AML-193 (cell line): ENCODE data around the gene ADAM11.
A peak's percentile ranks its signal among the peaks of the same experiment; 100 is the strongest.

Experiments
- DNase-seq, 2 experiments: peaks; one replicate each; lab custom pipeline; 2025; lab: John Stamatoyannopoulos, UW

ADAM11 gene

DNA sequence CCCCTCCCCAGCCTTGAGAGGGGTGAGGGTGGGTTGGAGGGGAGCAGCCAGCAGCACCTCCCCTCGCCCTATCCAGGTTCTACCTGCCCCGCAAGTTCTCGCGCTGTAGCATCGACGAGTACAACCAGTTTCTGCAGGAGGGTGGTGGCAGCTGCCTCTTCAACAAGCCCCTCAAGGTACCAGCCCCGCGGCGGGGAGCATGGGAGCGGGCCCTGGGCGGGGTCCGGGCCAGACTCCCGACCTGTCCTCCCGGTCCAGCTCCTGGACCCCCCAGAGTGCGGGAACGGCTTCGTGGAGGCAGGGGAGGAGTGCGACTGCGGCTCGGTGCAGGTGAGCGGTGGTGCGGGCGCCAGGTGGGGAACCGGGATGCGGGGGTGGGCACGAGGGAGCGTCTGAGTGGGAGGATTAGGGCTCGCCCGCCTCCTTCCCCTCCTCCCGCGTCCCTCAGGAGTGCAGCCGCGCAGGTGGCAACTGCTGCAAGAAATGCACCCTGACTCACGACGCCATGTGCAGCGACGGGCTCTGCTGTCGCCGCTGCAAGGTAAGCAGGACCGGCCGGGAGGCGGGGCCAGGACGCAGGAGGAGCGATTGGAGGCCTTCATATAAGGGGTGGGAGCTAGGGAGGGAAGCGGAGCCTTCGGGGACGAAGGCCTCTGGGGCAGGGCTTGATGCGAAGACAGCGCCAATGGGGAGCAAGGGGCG lies 16.5 kb downstream of the ADAM11 start:
- DNase-seq: peak; percentile 97

DNA sequence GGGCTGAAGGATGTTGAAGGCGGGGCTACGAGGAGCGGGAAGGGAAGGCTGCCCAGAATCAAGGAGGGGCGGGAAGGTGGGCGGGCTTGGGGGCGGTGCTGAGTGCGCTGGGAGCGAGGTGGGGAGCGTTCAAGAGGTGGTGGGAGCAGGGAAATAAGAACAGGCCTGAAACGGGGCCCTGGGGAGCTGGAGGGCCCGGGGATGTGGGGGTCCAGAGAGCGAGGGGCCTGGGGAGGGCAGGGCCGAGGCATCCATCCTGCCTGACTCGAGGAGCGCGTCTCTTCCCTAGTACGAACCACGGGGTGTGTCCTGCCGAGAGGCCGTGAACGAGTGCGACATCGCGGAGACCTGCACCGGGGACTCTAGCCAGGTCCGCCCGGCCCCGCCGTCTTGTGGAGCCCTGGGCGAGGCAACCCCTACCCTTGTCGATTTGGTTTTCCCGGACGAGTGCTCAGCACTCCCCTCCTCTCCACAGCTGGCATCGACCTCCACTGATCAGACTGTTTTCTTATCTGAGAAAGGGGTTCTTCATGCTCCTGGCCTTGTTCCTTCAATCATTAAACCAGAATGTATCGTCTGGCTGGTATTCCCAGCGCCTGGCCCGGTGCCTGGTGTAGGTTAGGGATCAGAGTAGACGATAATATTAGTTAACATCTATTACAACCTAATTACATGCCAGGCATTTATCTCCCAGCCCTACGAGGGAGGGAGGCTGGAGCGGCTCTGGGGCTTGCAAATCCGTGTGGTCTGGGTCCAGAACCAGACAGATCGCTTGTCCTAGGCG lies 17.2 kb downstream of the ADAM11 start:
- DNase-seq: no peak

DNA sequence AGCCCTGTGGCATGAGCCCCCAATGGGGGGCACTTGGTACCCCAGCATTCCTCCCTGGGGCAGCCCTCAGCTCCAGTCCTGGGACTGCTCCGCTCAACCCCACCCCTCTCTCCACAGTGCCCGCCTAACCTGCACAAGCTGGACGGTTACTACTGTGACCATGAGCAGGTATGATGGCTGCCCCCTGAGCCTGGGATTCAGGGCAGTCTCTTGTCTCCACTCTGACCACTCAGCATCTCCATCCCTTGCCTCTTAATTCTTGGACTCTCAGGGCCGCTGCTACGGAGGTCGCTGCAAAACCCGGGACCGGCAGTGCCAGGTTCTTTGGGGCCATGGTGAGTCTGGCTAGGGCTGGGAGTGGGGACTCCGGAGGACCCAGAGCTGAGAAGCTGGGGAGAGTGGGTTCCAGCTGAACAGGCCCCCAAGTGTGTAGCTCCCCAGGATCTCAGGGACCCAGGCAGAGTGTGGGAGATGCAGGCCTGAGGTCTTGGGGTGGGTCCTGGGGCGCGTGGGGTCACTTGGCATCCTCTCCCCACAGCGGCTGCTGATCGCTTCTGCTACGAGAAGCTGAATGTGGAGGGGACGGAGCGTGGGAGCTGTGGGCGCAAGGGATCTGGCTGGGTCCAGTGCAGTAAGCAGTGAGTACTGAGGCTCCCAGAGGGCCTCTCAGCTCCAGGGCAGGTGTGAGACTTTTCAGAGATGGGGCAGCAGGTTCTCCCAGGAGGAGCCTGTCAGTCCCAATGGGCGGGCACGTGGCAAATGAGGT lies 18.0 kb downstream of the ADAM11 start:
- no peak for DNase-seq

DNA sequence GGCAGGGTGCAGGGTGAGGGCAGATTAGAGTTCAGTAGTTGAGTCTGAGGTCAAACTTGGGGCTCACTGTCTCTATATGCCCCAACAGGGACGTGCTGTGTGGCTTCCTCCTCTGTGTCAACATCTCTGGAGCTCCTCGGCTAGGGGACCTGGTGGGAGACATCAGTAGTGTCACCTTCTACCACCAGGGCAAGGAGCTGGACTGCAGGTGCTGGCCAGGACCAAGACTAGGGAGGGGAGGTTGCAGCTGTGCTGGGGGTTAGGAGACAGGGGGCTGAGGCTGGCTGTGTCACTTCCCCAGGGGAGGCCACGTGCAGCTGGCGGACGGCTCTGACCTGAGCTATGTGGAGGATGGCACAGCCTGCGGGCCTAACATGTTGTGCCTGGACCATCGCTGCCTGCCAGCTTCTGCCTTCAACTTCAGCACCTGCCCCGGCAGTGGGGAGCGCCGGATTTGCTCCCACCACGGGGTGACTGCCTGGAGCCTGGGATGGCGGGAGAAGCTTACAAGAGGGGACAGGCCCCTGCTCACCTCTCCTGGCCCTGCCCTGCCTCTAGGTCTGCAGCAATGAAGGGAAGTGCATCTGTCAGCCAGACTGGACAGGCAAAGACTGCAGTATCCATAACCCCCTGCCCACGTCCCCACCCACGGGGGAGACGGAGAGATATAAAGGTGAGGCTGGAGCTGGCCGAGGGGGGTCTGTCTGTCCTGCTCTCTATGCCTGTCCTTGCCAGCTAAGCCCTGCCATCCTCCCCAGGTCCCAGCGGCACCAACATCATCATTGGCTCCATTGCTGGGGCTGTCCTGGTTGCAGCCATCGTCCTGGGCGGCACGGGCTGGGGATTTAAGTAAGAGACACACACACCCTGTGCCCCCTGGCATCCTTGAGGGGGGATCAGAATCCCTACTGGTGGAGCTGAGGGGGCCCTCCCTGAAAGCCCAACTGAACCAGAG lies 18.9 kb downstream of the ADAM11 start:
- no peak for DNase-seq

DNA sequence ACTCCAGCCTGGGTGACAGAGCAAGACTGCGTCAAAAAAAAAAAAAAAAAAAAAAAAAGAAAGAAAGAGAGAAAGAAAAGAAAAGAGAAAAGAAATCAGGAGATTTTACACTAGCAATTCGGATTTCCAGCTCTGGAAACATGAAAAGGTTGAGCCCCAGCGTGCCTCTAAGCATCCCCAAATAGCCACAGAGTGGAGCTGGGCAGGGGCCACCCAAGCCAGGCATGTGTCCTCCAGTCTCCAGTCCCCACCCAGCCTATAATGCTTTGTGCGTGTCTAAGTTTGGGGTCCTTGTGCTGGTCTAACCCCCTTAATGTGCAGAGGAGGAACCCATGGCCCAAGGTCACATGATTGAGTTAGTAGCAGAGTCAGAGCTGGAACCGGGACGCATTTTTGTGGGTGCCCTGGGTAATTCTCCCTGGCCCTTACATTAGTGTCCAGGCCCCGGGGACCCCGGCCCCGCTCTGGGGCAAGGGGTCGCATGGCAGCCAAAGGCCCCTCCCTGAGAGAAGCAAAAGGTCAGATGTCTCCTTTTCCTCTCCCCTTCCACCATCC lies 19.9 kb downstream of the ADAM11 start:
- no peak for DNase-seq

DNA sequence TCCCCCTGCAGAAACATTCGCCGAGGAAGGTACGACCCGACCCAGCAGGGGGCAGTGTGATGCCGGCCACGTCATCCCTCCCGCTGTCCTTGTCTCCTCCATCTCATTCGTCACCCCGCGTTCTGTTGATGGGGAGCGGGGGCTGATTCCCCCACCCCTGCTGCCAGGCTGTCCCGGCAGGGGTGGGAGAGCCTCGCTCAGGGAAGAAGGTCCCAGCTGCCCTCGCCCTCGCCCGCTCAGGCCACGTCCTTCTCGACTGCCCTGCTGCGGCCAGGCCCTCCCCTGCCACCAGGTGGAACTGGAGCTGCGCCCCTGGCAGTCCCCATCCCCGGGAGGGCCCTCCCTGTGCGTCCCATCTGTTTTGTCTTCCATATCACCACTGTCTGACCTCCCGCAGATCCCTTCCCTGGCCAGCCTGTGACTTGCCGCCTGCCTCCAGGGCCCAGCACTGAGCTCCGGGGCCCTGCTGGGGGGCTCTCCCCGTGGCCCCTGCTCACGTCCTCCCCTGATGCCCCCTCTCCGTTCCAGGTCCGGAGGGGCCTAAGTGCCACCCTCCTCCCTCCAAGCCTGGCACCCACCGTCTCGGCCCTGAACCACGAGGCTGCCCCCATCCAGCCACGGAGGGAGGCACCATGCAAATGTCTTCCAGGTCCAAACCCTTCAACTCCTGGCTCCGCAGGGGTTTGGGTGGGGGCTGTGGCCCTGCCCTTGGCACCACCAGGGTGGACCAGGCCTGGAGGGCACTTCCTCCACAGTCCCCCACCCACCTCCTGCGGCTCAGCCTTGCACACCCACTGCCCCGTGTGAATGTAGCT lies 20.6 kb downstream of the ADAM11 start:
- peak; percentile 65 to 79 for DNase-seq

DNA sequence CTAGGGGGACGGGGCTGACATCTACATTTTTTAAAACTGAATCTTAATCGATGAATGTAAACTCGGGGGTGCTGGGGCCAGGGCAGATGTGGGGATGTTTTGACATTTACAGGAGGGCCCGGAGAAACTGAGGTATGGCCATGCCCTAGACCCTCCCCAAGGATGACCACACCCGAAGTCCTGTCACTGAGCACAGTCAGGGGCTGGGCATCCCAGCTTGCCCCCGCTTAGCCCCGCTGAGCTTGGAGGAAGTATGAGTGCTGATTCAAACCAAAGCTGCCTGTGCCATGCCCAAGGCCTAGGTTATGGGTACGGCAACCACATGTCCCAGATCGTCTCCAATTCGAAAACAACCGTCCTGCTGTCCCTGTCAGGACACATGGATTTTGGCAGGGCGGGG lies 21.4 kb downstream of the ADAM11 start:
- no peak for DNase-seq

DNA sequence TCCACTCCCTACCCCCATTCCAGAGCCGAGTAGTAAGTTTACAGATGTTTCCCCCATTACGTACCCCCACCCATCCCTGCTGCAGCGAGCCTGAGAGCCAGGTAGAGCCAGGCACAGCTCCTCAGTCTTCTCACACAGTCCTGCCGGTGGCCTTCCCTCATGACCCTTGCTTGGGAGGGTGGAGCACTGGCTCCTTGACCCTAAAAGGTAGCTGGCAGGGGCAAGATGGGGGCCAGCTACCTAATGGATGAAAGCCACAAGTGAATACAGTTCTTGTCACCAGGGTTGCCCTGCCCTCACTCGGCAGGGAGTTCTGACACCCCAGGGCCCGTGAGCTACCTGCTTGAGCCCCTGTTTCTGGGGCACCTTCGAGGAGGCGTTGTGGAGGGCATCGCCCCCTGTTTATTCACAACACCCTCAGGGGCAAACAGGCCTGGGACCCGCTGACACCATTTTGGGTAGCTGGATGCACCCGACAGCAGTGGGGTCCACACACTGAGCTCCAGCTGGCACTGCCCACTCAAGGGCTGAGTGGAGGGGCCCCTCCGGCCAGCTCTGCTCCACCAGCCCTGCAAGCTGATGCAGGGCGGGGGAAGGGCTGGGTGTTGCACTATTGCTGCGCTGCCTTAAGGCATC lies 22.2 kb downstream of the ADAM11 start:
- no peak for DNase-seq

DNA sequence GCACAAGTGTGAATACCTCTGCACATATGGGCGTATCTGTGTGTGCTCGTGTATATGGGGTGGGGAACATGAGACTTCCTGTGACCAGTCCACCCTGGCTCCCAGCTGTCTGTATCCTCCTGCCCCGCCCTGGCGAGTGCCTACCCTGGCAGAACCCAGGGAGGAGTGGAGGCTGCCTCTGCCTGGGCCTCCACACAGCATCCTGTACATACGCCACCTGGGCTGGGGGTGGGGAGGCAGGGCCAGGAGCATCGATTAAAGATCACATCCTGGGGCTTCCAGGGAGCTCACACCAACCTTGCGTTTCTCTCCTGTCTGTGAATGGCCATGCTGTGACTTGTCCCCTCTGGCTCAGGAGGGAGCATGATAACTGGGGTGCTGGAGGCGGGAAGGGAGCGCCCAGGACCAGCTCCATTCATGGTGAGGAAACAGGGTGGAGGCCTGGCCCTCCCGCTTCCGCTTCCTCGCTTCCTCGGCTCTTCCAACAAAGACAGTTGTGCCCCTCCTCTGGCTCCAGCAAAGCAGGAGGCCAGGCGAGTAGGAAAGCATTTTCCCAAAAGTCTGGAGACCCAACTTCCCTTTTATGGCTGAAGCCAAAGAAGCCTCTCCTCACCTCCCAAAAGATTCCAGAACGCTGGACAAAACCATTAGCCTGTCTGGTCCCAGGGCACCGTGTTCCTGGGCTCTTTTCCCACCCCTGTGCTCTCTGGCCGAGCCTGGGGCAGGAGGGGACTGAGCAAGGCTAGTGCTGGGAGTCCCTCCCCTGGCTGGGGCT lies 22.9 kb downstream of the ADAM11 start:
- no peak for DNase-seq

DNA sequence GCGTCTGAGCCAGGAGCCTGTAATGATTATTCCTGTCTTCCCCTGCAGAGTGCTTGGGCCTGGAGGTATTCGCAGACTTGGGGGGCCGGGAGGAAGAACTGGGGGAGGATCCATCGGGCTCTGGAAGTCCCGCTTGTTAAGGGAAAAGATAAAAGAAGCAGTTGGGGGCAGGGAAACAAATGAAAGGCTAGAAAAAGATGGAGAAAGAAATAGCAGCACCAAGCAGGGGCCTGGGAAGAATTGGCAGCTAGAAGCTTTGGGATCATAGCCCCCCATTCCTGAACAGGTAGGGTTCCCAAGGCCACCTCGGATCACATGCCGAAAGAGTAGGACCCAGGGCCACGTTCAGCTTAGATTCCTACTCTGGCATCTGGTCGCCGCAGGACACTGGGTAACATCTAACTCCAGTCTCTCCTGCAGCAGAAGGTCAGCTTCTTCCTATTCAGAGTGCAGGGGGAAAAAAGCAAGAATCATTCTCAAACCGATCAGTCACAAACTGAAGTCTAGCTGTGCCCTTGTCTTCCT lies 23.6 kb downstream of the ADAM11 start:
- no peak for DNase-seq

DNA sequence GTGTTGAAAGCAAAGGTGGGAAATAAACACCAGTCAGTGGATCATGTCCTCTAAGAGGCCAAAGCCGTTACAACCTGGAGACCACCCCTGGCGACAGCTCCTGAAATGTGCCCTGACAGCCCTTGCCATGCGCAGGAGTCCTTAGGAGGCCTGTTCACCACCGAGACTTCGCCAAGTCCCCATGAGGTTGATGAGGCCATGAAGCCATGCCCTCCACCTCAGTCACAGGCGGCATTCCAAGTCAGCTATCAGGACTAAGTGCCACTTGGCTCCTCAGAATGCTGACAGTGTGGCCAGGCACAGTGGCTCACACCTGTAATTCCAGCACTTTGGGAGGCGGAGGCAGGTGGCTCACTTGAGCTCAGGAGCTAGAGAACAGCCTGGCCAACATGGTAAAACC lies 27.1 kb downstream of the ADAM11 start:
- DNase-seq: no peak

DNA sequence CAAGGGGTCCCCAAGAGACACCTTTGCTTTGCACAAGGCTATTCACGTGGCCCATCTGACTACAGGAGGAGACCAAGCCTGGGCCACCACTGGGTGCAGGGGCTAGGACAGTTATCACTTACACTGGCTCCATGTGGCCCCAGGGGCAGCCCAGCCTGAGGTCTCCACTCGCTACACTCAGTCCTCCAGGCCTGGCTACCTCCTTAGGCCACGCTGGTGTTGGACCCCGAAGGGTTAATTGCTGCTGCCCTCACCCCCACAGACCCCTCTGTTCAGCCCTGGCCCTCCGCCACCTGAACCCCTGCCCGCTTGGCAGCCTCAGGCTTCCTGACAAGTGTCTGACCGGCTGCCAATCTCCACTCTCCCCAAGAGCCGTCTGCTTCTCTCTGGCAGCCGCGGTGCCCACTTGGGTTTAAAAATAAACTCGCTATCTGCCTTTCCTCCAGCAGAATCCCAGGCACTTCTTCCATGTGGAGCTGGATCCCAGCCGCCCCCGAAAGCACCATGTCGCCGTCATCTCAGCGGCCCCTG lies 27.8 kb downstream of the ADAM11 start:
- no peak for DNase-seq

DNA sequence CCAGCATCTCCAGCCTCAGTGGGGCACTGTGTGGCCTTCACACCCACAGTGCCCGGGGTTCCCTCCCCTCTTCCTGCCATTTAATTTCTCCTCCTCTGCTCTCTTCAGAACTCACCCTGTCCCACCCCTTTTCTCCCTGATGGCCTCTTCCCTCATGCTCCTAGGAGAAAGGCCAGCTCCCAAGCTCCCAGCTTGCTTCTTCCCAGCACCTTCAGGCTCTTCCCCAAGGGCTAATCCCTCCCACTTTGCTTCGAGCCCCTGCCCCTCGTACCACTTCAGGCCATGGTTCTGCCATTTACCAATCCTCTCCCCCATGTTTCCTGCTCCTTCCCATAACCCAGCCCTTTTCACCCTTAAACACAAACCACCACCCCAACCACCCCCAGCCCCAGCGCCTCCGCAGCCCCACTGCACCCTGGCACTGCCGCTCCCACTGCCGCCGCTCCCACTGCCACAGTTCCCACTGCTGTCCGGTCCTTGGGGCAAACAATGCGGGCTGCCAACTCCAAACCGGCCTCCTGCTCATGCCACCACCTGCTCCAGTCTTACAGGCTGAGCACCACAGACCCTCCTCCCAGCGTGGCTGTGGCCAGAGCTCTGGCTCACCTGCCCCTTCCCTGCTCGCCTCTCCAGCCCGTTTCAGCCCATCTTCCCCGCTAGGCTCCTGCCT lies 28.6 kb downstream of the ADAM11 start:
- DNase-seq: no peak

DNA sequence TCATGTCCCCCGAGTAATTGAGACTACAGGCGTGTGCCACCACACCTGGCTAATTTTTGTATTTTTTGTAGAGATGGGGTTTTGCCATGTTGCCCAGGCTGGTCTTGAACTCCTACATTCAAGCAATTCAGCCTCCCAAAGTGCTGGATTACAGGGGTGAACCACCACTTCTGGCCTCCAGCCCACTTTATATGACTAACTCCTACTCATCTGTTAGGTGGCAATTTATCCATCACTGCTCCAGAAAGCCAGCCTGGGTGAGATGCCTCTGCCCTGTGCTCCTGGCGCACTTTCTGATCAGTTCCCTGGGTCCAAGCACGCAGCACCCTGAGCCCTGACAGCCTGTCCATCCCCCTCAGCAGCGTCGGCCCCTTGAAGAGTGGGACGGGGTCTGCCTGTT lies 29.4 kb downstream of the ADAM11 start:
- DNase-seq: no peak

DNA sequence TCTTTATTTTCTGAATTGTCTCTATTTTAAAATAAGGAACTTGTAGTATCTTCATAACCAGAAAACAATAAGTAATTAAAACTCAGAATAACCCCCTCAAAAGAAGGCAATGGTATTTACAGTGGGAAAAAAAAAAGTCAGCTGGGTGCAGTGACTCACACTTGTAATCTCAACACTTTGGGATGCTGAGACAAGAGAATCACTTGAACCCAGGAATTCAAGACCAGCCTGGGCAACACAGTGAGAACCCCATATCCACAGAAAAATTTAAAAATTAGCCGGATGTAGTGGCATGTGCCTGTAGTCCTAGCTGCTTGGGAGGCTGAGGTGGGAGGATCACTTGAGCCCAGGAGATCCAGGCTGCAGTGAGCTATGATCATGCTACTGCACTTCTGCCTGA lies 33.5 kb downstream of the ADAM11 start:
- no peak for DNase-seq

DNA sequence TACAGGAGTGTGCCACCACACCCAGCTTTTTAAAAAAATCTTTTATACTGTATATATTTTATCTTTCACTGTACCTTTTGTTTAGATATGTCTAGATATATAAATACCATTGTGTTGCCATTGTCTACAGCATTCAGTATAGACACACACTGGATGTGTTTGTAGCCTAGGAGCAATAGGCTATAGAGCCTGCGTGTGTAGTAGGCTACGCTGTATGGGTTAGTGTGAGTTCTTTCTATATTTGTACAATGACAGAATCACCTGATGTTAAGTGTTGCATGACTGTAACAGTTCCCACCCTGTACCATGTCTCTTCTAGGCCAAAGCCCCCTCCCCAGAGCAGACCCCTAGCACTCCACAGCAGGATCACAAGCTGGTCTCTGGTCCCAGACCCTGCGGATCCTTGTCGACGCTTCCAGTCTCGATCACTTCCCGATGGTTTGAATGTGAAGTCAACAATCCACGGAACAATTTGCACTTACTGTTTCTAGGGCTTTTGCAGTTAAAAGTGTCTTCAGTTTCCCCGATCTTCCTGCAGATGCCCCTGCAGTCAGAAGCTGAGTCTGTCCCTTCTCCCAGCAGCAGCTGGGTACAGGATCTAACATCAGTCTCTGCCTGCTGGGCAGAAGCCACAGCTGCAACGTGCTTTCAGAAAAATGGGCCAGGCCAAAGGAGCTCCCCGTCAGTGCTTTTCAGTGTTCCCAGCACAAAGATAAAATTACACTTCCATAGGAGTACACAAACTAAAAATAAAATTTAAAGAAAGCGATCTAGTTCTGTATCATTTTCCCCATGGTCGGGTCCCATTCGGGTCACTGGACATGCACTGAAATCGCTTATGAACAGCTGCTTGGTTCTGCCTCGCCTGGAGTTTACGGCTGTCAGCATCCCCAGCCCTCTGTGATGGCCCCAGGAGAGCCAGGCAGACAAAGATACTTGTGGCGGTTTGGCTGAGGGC lies 35.4 kb downstream of the ADAM11 start:
- no peak for DNase-seq

DNA sequence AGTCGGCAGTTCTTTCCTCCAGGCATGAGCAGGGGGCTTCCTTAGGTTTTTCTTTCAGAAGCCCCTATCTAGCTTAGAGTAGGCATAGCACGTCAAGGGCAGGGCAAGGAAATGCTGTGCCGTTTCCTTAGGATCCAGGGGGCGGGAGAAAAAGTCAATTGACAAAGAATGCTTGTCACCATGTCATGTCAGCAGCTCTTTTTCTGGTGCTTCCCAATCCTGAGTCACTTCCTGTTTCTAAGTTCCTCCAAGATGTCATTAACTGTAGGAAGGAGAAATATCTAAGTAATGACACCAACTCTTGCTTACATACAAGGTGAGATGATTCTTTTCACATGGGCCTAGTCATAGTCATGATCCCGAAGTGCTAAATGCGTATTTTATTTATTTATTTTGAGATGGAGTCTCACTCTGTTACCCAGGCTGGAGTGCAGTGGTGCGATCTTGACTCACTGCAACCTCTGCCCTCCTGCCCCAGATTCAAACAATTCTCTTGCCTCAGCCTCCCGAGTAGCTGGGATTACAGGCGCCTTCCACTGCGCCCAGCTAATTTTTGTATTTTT lies 36.1 kb downstream of the ADAM11 start:
- DNase-seq: peak; percentile 78 to 90
